Central memory CD4-positive, alpha-beta T cell (primary cell): ENCODE data around the gene NRXN3.

ENCODE experiments used
- DNase-seq: peaks from one replicate; pipeline ENCODE4 v3.0.0; 2022

Gene NRXN3

DNA sequence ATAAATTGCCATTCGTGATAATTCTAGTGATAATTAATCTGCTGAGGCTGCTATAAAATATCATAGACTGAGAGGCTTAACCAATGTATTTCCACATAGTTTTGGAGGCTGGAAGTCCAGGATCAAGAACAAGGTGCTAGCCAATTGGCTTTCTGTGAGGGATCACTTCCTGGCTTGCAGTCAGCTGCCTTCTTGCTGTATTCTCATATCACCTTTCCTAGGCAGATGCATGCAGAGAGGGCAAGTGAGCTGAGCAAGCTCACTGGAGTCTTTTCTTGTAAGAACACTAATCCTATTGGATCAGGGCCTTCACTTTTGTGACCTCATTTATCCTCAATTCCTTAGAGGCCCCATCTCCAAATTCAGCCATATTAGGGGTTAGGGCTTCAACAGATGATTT, 1400.5 kb downstream of the NRXN3 start:
- DNase-seq, result no peak

DNA sequence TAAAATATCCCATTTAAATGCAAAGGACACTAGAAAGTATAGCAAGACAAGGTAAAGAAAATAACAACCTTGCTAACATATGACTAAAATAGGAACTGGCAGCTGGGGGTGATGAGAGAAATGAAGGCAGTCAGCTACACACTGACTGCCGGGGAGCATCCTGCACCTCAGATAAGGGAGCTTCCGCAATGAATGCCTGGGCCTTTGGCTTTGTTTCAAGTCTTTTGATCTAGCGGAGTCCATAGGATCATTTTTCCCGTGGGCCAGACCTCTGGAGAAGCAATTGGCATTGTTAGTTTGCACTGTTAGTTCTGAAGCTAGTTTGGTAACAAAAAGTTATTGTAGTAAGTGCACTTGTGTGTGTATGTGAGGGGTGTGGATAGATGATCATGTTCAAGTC, 1401.2 kb downstream of the NRXN3 start:
- no peak for DNase-seq

DNA sequence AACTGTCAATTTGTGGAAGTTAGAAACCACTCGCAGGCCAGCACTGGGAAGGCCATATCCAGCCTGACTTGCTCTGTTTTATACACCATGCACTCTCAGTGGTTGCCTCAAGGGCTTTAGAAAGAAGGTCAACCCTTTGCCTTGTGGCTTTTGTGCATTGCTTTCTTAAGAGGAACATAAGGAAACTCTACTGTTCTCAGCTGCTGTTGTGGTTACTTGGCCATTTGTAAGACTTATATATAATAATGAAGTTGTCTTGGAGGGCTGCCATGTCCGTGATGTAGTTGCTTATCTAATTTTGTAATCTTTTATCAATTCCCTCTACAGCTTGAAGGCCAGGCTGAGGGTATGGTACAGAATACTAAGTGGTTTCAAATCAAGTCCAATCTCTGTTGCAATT, 1403.3 kb downstream of the NRXN3 start:
- no peak for DNase-seq

DNA sequence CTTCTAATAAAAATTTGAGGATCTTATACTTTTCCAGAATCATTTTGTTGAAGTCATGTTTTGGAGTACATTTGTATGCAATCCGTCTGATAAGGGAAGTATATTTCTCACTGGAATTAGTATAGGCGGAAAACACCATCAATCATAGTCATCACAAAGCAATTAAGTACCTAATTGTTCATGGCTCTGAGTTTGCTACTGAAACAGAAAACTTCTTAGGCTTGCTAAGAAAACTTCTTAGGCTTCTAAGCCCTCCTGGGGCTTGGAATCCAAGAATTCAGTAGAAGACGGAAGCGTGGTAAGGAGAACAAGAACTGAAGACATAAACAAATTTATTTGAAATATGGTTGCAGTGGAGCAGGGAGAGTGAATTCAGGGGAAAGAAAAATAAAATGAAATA, 1404.9 kb downstream of the NRXN3 start:
- DNase-seq, result no peak

DNA sequence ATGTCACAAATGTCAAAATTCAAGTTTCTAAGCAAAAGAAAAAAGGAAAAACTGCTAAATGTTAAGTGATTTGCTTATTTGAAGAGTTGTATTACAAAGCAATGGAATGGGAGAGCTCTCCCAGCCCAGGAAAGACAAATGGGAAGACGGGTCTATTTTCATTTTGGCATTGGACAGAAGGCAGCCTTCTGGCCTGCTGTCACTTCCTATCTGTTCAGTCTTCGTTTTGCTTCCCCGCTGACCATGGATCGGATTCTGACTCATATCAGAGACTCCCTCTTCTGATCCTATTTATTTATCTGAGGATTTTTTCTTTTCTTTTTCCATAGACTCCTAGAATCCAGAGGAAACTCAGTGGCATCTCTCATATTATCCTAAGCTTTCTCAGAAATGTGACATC, 1406.3 kb downstream of the NRXN3 start:
- DNase-seq, result no peak

DNA sequence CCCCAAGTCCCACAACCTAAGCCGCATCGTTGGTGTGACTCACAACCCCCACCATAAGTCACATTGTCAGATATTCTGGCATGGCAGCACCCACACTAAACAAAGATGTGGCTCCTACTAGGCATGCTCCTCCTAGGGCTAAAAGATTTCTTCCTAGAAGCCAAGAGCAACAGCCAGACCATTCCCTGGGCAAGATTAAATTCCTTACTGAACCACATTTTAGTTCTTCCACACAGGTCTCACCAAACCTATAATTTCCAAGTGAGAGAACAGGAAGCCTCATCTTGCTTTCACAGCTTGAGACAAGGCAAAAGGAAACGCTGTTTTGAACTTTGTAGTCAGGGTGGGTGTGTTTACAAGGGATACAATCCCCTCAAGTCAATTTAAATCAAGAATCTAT, 1408.3 kb downstream of the NRXN3 start:
- no peak for DNase-seq

DNA sequence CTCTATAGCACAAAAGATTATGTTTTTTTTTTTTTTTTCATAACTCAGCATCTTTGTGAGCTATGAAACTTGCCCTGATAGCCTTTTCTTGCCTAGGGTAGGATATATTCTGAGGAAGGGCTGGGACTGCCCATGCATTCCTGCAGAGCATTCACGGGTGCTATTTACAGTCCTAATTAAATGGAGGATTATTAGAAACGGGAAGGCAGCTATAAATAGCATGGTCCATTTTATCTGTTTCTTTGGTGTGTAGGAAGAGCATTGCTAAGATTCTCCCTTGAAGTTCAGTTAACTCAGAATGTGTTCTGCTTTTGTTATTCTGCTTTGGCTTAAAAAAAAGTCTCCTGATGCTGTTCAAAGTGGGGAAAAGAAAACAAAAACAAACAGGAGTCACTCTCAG, 1410.2 kb downstream of the NRXN3 start:
- no peak for DNase-seq

DNA sequence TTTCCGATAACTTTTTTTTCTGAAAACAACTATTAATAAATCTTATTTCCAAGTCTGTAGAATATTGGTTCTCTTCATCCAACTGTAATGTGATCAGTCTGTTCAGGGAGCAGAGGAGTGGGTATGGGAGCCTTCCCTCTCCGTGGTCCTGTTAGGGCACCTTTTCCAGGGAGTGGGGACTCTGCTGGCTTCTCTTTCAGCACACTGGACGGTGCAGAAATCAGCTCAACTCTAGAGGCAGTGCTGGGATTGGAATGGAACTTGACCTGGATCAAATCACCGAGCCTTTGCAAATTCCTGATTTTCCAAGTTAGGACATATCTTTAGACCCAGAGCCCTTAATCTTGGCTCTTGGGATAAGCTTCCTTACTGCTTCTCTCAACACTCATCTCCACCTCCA, 1410.7 kb downstream of the NRXN3 start:
- no peak for DNase-seq

DNA sequence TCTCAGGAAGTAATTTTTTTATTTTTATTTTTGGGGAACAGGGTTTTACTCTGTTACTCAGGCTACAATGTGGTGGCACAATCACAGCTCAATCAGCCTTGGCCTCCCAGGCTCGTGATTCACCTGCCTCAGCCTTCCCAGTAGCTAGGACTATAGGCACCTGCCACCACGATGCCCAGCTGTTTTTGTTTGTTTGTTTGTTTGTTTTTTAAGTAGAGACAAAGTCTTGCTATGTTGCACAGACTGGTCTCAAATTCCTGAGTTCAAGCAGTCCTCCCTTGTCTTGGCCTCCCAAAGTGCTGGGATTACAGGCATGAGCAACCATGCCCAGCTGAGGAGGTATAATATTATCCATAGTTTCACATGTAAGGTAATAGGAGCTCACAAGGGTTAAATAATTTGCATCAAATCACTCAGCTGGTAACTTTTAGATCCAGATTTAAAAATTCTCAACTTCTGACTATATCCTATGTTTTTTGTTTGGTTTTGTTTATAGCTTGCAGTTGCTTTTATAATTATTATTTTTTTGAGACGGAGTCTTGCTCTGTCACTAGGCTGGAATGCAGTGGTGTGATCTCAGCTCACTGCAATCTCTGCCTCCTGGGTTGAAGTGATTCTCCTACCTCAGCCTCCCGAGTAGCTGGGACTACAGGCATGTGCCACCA, 1411.9 kb downstream of the NRXN3 start:
- no peak for DNase-seq

DNA sequence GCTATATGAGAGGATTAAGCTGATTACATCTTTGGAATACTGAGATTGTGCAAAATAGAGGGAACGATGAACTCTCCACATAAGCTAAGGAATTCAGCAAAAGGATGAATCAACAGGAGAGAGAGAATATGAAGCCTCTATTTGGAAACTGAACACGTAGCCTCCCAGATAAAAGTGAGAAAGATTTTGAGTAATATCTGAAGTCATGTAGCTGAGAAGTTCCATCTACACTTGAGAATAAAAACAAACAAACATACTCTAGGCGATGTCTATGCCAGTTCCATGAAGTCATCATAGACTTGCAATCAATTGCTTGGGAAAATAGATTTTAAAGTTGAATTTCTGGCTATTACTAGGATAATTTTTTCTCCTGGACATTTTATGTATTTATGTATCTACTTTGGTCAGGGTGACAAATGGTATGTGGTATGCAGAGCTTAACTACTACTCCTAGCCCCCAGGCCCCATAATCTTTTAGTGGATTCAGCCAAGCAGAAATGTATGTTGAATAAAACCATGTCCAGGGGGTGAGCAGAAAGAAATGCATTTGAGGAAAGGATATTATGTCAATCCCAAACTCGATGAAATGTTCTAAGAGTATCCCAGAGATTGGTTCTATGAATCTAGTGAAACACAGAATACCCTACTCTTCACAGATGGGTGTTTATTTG, 1413.7 kb downstream of the NRXN3 start:
- DNase-seq, result no peak

DNA sequence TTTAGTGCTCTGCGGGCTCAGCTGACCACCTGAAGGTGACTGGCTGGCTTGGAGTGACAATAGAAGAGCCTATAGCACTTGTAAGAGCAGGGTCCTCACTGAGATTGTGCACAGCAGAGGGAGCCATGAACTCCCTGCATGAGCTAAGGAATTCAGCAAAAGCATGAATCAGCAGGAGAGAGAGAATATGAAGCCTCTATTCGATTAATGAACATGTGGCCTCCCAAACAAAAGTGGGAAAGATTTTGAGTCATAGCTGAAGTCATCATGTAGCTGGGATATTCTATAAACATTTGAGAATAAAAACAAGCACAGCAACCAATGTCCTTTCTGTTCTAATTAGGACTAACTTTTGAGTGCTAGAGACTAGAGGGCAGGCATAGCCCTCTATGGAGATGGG, 1414.5 kb downstream of the NRXN3 start:
- DNase-seq, result no peak

DNA sequence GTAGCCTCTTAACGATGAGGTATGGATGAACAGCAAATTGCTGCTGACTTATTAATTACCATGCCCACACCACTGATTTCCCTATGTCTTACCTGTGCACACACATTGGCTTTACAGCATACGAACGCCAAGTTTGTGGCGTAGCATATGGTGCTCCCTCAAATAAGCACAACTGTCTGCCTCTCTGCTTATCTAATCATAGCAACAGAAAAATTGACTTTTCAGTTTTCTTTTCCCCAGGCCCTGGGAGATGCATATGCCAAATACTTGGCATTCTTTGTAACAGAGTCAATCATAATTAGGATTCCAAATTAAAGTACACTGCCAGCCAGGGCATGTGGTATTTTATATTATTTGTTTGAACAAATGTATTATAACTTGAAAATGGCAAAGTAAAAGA, 1415.7 kb downstream of the NRXN3 start:
- no peak for DNase-seq

DNA sequence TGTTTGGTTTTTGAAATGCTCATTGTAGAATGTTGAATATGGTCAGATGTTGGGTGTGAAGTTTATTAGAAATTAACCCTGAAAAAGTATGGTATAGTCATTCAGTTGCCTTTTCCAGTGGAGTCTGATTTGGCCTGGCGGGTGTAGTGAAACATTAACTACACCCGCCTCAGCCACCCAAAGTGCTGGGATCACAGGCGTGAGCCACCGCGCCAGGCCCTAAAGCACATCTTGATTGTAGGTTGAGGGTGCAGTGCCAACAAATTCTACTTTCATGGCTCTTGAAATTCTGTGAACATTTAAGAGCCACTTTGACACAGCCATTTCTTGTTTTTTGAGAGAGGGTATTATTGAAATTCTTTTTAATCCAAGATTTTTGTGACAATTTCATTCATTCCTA, 1416.2 kb downstream of the NRXN3 start:
- no peak for DNase-seq

DNA sequence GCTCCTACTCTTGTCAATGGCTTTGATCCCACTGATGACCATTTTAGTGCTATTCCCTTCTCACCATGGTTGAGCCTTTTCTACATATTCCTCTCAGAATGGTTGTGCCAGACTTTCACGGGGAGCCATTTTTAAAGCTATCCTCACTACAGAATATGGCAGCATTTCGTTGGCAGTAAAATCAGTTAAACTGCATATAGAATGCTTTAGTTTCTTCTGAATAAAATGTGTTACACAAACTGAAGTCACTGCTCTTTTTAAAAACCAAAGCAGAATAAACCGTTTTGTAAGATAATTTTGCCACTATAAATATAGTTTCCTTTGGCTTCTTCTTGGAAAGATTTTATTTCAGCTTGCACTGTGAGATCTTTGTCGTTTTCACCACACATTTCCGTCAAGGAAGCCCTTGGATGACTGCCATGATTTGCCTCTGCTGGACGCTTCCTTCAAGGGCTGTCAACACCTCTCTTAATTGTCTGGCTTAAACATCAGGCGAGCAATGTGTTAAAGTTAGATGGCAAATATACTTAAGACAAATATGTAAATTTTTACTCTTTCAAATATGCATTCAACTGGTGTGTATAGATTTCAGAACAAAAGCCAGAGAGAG, 1416.9 kb downstream of the NRXN3 start:
- no peak for DNase-seq

DNA sequence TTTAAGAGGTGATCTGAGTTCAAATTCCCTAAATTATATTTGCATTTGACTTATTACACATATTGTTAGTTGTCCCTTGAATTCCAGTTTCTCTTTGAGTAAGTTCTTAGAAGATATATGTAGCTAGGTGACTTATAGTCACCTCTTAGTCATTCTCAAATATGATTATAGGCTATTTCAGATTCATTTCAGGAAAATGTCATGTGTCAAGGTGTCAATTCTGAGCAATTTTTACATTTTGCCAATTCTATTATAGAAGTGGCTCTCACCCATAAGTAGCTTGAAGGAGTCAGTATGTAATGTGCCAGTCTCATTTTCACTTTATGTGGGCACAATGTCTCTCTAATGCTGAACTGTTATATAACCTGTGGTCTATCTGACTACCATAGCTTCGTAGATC, 1417.7 kb downstream of the NRXN3 start:
- DNase-seq, result no peak

DNA sequence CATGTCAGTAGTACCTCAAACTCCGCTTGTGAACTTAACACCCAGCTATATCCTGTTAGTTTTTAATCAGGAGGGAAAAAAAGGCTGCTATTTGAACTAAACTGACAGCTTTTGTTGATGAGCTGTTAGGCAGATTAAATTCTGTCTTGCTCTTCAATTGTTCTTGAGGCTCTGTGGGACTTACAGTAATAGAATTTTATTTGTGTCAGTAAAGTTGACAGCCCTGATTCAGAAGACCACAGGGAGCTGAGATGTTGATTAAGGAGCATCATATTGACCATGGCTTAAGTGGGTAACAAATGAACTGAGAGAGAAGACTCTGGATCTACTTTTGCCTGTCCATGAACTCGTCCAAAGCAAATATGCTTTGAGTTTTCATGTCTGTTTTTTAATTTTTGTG, 1418.2 kb downstream of the NRXN3 start:
- DNase-seq, result no peak

DNA sequence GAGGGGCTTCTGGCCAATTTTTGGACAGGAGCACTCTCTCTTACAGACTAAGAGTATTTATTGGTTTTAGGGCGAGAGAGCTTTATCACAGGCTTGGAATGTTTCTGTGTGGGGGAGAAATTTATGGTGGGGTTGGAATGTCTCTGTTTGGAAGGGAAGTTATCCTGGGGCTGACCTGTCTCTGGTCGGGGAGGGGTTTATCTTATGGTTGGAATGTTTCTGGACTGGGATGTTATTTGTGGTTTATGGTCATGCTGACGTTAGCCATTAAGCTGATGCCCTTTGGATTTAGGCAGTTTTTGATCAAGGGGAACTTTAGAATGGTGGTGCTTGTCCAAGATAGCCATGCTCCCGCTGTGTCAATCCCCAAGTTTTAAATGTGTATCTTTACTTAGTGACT, 1426.4 kb downstream of the NRXN3 start:
- no peak for DNase-seq

DNA sequence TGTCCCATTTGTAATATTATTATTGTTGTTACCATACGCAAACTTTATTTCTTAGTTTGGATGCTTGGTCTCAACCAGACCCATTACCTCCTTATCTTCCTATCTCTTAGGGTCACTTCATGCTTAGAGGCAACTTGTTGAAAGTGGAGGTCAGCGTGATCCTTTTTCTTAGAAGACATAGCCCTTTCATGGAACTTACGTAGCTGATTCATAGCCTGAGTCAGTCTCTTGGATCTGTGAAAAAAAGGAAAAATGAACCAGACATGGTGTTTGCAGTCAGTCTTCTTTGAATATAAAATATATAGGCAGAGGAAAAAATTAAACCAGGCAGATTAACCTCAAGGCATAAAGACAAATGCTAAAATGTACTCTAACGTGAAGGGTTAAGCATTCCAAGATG, 1427.4 kb downstream of the NRXN3 start:
- DNase-seq, result no peak

DNA sequence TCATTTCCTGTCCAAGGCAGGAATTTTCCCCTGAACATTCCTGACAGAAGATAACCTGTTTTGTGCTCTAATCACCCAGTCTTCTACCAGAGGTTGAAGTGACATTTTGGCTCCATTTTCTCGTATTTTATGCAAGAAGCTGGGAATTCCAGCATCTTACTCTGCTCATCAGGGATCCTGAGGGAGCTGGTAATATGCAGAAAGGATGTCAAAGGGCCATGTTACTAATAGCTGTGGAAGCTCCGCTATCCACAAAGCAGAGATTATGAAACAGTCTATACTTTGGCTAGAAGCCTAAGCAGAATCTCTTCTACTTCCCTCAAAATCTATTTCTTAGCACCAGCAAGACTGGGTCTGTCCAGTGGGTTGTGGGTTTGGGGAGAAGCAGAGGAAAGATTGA, 1428.2 kb downstream of the NRXN3 start:
- no peak for DNase-seq

DNA sequence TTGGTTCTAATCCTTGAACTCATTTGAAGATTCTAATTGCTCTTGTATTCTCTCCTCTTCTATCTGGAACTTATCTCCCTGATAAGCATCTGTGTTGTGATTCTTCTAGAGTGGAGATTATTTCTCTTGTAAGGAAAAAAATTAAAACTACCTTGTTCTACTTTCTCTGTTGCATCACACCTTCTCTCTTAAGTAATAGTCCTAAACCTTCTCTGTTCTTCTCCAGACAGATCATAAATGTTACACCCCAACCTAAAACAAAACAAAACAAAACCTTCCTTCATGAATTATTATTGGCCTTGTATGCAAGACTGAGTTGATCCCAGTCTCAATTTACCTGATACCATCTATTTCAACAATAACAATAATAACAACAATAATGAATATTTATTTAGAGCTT, 1429.1 kb downstream of the NRXN3 start:
- no peak for DNase-seq

DNA sequence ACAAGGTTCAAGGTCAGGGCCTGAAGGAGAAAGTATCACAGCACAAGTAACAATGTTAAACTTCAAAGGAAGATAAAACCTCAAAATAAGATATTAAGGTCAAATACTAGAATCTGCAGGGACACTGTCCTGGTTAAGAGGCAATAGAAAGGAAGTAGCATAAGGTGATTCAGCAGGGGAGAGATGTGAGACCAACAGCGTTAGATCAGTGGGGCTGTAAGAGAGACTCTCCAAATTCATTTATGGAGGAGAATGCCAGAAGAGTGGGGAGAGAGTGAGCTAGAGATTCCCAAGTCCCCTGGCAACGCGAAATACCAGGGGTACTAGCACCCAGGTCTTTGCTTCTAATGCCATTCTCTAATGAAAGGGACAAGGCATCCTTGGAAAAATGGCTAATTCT, 1430.2 kb downstream of the NRXN3 start:
- no peak for DNase-seq

DNA sequence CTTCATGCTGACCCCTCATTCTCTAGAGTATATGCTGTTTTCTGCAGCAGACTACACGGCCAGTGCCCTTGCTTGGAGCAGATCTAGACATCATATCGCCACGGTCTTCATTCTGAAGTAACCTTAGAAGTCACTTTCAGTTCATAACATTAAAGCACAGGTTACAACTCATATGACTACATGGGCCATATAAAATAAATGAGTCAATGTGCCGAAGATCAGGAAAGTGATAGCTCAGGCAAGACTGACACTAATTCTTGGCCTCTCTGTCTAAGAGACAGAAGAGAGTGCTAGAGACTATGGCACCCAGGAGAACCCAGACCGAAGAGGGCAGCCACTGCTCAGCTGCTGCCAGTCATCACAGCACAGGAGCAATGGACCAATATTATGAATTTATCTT, 1431.4 kb downstream of the NRXN3 start:
- no peak for DNase-seq

DNA sequence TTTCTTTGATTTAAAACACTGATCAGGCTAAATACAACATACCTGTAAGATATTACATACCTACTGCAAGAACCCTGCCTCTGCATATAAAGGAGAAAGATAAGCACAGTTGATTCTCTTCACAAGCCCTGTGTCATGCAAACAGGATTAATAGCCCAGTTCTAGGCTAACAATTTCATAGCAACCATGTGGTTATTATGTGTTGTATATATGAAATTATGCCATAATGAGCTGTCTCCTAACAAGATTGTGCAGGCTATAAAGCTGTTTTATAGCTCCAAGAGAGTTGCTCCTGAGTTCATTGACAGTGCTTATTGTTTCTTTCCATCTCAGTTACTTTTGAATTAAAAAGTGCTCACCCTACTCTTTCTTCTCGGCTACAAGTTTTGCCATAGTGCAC, 1431.9 kb downstream of the NRXN3 start:
- DNase-seq, result no peak

DNA sequence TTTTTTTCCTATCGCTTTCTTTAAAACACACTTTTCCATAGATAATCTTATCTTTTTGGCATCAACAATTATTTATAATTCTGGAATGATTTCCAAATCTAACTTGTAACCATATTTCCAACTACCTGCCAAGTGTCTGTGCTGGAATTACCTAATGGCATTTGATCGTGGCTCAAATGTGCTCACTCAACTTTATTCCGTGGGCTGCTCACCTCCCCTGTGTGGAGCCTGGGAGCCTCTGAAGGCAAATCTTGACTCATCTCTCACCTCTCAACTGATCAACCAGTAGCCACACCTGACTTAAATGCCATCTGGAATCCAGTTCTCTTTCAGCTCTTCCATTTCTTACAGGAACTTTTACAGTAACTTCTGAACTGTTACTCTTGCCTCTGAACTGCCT, 1432.6 kb downstream of the NRXN3 start:
- DNase-seq, result no peak

DNA sequence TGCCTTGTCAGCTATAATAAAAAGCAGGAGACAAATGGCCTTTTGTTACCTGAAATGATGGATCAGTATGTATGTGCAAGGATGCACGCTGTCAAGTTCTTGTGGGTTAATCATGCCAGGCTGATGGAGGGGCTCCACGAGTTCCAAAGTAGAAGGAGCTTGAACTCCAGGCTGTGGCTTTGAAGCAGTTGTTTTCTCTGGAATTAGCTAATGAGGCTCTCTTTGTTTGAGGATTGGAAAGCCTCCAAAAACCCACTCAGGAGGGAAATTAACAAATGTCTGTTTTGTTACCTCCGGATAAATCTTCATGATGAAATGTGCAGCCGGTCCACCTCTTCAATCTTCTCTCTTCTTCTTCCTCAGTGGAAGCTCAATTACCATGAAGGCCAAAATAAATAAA, 1435.7 kb downstream of the NRXN3 start:
- DNase-seq, result no peak
